ENCODE measurements around the gene TSHZ1.

DNA sequence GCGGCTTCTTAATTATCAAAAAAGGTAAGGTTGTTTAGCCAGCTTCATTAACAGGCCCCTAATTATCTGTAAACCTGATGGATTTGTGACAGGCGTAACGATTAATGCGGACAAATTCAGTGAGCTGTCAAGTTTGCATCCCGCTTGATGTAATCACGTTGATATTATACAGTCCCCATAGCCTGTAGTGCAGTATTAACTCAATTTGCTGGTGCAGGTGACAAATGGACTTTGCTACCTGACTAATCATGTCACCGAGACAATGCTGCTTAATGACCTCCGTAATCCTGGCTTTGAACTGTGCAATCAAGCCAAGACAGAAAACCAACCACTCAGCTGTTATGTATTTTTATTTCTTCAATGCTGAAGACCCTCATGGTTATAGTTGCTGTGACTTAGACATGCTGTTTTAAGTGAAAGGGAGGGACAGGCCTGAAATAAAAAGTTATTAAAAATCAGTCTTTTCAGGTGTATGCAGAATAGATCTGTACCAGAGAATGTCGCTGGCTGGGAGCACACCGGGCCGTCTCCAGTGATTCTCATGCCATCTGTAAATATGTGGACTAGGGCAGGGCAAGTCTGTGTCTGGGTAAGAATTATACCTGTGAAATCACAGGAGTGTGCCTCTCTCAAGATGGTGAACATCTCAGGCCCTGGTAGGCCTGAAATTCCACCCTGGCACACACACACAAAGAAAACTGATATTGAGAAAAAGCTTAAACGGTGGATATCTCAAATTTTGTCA, 4.3 kb downstream of the TSHZ1 start:
- TF ChIP-seq, protein P1, sequence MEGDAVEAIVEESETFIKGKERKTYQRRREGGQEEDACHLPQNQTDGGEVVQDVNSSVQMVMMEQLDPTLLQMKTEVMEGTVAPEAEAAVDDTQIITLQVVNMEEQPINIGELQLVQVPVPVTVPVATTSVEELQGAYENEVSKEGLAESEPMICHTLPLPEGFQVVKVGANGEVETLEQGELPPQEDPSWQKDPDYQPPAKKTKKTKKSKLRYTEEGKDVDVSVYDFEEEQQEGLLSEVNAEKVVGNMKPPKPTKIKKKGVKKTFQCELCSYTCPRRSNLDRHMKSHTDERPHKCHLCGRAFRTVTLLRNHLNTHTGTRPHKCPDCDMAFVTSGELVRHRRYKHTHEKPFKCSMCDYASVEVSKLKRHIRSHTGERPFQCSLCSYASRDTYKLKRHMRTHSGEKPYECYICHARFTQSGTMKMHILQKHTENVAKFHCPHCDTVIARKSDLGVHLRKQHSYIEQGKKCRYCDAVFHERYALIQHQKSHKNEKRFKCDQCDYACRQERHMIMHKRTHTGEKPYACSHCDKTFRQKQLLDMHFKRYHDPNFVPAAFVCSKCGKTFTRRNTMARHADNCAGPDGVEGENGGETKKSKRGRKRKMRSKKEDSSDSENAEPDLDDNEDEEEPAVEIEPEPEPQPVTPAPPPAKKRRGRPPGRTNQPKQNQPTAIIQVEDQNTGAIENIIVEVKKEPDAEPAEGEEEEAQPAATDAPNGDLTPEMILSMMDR (IDR thresholded peaks at IDR 0.05; ENCODE audit: insufficient read depth, low read length, poor library complexity, severe bottlenecking) = no peak
- TF ChIP-seq EZH2phosphoT487 (conservative IDR thresholded peaks at IDR 0.05; ENCODE audit: low read length) = no peak

Data from SU-DHL-6 (cell line).